HG02852 (cell line): Measurements from ENCODE around the gene CAMTA2.

Experiments used
- ATAC-seq: cut with Tn5 transposase; IDR thresholded peaks from one replicate; pipeline ENCODE4 v1.9.1; 2021; ENCODE audit warnings: mild to moderate bottlenecking, moderate library complexity; ENCODE audit not compliant: unreplicated experiment

Gene CAMTA2

GRCh38 chr17:5002121-5002788, 14.8 kb upstream of the CAMTA2 start:
- no peak for ATAC-seq

DNA sequence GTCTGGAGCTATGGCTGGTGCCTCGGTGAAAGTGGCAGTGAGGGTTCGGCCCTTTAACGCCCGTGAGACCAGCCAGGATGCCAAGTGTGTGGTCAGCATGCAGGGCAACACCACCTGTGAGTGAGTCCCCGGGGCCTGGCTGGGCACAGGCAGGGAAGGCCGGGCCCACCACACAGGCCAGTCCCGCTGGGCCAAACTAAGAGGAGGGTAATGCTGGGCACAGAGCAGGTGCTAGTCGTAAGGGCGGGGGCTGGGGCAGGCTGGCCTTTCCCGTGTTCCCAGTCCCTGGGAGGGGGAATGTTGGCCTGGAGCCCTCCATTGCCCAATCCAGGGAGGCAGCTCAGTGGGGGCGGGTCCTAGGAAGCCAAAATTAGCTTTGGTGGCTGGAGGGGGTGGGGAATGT, 12.8 kb upstream of the CAMTA2 start:
- ATAC-seq = no peak

DNA sequence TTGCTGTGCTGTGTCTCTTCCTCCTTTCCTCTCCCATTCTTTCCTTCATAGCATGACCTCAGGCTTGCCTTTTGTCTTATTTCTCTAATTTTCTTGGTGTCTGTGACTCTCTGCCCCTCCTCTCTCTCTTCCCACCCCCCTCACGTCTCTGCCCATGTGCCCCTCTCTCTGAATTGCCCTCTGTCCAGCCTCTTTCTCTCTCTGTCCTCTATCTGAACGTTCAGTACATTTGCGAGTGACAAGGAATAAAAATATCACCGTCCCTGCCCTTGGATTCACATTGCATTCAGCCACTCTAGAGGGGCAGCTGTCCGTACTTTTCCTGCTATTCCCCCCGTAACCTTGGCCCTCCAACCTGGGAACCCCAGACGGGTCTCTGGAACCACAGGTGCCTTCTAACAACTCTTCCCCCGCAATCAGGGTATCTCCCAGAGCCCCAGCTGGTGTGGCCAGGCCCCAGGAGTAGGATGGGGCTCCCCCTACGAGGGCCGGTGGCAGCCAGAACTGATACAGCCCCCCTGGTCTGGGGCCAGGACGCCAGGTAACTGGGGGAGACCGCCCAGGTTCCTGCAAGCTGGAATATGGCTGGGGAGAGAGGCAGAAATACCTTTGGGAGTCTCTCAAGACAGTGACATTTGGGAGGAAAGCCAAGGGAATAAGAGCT, 12.1 kb upstream of the CAMTA2 start:
- ATAC-seq = no peak

- no peak for ATAC-seq
These were observed 11.4 kb upstream of the CAMTA2 start for GRCh38 chr17:4998732-4999429.

GRCh38 chr17:4998027-4998731, 10.7 kb upstream of the CAMTA2 start:
- peak; percentile 9 for ATAC-seq

DNA sequence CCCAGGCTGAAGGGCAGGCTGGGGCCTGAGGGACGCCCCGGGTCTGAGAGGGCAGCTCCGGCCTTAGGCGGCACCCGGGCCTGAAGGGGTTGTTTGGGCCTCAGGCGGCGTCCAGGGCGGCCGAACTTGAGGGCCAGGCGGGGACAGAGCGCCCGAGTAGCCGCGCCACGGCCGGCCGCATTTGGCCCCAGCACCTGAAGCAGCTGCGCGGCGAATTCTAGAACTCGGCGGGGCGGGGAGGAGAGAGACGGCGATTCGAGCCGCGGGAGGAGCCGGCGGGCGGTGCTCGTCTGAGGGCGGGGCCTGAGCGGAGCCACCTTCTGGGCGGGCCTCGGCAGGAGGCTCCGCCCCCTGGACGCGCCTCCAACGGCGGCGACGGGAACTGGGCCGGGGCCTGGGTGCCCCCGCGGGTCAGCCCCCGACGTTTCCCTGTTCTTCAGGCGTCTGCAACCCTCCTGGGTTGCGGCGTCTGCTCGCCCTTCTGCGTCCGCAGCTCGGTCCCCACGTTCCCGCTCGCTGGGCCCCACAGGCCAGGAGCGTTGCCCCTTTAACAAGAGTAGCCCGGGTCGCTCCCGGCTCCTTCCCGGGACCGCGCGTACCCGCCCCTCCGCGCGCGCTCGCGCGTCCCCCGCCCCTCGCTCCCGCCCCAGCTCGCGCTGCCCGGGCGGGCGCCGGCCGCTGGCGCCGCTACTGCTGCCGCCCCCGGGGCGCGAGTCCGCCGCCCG, 10.0 kb upstream of the CAMTA2 start, which contains the start of the genes INCA1 and KIF1C:
Gene INCA1 (minus strand): TSS at position 221 of the 725 bp plus-strand sequence. CDS start 3,085 bp downstream, outside the sequence.
Gene KIF1C (plus strand): TSS at position 649 of the 725 bp plus-strand sequence. CDS start 2,297 bp downstream, outside the sequence.
- ATAC-seq = peak; percentile 76

DNA sequence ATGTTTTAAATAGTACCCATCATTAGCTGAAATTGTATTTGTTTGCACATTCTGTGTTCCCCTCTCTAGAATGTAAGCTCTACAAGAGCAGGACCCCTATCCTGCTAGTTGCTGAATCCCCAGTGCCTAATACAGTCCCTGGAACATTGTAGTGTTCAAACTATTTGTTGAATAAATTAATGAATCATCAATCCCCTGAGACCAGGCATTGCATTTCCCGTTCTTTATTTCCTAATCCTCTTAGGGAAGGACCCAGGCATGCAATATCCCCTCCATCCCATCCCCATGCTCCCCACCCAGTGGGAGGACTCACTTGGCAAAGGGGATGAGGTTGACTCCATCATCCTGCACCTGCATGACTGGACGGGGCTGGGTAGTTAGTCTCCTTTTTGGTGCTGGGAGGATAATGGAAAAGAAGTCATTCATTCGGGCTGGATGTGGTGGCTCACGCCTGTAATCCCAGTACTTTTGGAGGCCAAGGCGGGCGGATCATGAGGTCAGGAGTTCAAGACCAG, 6.7 kb upstream of the CAMTA2 start:
- ATAC-seq = no peak

- ATAC-seq = no peak
These were observed 492 bp upstream of the CAMTA2 start for GRCh38 chr17:4987767-4988567.

- no peak for ATAC-seq
These were observed 1.1 kb downstream of the CAMTA2 start for GRCh38 chr17:4986403-4986802.

GRCh38 chr17:4982305-4982704, 5.2 kb downstream of the CAMTA2 start:
- ATAC-seq = no peak

DNA sequence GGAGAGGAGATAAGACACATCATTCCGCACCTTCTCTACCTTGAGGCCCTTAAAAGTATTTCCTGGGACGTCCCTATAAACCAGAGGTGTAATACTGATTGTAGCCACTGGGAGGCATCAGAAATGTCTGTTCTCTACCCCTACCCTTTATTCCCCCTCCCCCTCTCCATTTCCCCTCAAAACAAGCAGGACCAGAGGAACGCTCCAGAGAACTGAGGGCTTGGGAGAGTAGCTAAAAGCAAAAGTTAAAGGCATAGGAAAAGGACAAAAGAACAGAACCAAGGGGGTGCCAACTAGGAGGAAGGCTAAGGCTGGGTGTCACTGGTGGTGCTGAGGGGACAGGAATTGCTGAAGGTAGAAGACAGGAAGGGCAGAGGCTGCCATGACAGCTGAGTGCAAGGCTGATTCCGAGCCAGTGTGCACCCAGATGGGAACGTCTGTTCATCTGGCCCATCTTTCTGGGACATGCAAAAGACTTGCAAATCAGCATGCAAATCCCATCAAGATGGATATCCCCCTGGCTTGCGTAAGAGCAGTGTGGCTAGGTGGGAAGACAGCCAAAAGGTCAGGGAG, 6.7 kb downstream of the CAMTA2 start:
- no peak for ATAC-seq

- no peak for ATAC-seq
These were observed 8.7 kb downstream of the CAMTA2 start for GRCh38 chr17:4978726-4979125.

- no peak for ATAC-seq
These were observed 13.3 kb downstream of the CAMTA2 start for GRCh38 chr17:4974115-4974670.

DNA sequence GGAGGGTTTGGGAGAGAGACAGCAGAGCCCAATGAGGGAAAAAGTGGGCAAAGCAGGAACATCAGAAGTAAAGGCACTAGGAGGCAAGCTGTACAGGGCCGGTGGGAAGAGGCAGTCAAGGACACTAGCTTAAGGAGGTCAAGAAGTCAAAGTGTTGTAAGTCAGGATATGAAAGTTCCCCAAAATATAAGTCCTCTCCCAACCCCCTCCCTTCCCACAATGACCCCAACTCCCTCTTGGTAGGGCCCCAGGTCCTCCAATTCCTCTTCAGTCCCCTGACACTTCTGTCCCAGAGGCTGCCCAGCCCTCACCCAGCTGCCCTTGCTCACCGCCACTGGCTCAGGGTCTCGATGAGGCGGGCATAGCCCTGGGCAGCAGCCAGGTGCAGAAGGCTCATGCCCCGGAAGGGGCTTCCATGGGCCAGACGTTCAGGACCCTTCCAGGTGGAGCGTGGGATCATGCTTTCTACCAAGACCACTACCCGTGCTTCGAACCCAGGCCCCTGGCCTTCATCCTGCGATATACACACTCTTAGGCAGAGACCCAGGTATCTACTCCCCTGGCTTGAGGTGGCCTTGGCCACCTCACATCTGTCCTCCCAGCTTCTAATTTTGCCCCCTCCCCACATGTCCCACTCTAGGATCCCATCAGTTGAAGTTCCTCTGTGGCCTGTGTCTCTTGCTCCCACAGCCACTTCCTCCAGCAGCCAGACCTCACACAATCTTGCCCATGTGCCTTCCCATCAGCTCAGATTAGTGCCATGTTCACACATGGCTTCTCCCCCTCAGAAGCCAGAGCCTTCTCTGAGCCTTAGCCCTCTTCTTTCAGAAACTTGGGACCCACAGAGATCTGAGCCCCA, 14.0 kb downstream of the CAMTA2 start:
- ATAC-seq = no peak

DNA sequence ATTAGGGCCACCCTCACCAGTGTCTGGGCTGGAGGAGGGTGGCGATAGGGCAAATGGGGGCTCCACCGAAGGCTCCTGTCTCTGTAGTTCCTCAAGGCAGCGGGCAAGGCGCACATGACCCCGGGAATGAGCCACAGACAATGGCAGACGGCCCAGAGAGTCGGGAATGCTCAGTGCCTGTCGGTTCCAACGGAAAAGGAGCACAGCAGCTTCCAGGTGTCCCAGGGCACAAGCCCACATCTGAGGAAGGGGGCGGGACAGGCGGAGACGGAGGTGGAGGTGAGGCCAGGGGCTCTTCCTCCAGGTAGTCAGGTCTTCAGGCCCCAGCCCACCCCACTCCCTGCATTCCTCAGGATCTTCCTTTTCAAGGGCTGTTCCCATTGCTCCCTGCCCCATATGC, 14.7 kb downstream of the CAMTA2 start:
- ATAC-seq = no peak

GRCh38 chr17:4972322-4972721, 15.2 kb downstream of the CAMTA2 start:
- ATAC-seq = no peak

DNA sequence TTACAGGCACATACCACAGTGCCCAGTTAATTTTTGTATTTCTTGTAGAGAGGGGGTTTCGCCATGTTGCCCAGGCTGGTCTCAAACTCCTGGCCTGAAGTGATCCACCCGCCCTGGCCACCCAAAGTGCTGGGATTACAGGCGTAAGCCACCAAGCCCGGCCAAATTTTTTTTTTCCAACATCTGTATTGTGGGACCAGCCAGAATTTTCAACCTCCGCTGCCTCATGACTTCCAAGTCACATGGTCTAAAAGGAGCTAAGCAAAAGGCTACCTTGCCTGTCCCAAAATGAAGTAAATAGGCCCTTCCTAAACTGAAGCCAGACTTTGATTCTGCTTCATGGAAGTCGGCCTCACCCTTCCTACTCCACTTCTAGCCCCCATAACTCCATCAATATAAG, 15.6 kb downstream of the CAMTA2 start:
- no peak for ATAC-seq

GRCh38 chr17:4970273-4970672, 17.2 kb downstream of the CAMTA2 start:
- no peak for ATAC-seq
